GM12878 (cell line): Measurements from ENCODE around the gene NMUR1.

Experiments
- ATF2 ChIP-seq: IDR thresholded peaks from 2 replicates; pipeline ENCODE4 v1.6.1; 2012; ENCODE audit warnings: low read length, inconsistent platforms
- CREM ChIP-seq: IDR thresholded peaks from 2 replicates; pipeline ENCODE4 v1.6.1; 2014; ENCODE audit warnings: antibody characterized with exemption, low read depth
- EZH2 ChIP-seq: IDR thresholded peaks from 2 replicates; pipeline ENCODE4 v1.6.1; 2012; ENCODE audit warnings: low read depth, mild to moderate bottlenecking, control low read depth, inconsistent platforms, low read length, borderline replicate concordance; ENCODE audit not compliant: control insufficient read depth
- HDAC2 ChIP-seq: fragments of 200-600 bp; sonication (generic); IDR thresholded peaks from 2 replicates; pipeline ENCODE4 v1.6.1; 2017
- KDM1A ChIP-seq: fragments of 200-600 bp; sonication (generic); IDR thresholded peaks from 2 replicates; pipeline ENCODE4 v1.6.1; 2016; ENCODE audit warnings: borderline replicate concordance
- TF ChIP-seq, protein P1 (sequence below): fragments of 150-350 bp; IDR thresholded peaks from 2 replicates; pipeline ENCODE4 v1.6.1; 2014; ENCODE audit warnings: mild to moderate bottlenecking, low read depth, low read length
- TF ChIP-seq, protein P2 (sequence below), 3 experiments: IDR thresholded peaks in 2 of 3; conservative IDR thresholded peaks in 1 of 3; 2 replicates each; pipeline ENCODE4 v1.5.1; 2011; ENCODE audit warnings: low read depth in 3 of 3, low read length in 3 of 3, mild to moderate bottlenecking in 3 of 3, control low read depth in 2 of 3, moderate library complexity in 2 of 3, inconsistent platforms in 1 of 3, mixed read lengths in 1 of 3; ENCODE audit not compliant: control insufficient read depth in 2 of 3, insufficient read depth in 1 of 3; ENCODE audit errors: extremely low read depth in 1 of 3

DNA sequence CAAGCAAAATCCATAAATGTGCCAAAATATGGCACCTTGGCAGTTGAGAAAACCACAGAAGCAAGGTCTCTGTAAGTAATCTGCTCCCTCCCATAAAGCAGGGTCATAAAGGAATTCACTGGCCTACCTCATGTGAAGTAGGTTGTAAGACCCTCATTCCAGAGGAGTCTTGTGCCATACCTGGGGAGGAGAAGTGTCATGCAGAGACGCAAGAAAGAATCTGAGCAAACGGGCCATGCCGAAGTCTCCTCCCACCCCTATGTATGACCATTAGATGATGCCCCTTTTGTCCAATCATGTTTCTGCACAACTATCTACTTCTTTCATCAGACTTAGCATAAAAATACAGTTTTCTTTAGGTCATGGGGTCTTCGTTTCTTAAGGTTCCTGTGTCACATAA is 14.6 kb downstream of the NMUR1 start:
- TF ChIP-seq, protein P1, sequence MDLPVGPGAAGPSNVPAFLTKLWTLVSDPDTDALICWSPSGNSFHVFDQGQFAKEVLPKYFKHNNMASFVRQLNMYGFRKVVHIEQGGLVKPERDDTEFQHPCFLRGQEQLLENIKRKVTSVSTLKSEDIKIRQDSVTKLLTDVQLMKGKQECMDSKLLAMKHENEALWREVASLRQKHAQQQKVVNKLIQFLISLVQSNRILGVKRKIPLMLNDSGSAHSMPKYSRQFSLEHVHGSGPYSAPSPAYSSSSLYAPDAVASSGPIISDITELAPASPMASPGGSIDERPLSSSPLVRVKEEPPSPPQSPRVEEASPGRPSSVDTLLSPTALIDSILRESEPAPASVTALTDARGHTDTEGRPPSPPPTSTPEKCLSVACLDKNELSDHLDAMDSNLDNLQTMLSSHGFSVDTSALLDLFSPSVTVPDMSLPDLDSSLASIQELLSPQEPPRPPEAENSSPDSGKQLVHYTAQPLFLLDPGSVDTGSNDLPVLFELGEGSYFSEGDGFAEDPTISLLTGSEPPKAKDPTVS, result no peak
- TF ChIP-seq ATF2 (no peak), KDM1A (no peak), EZH2 (no peak), CREM (no peak), HDAC2 (no peak)
- TF ChIP-seq, protein P2, sequence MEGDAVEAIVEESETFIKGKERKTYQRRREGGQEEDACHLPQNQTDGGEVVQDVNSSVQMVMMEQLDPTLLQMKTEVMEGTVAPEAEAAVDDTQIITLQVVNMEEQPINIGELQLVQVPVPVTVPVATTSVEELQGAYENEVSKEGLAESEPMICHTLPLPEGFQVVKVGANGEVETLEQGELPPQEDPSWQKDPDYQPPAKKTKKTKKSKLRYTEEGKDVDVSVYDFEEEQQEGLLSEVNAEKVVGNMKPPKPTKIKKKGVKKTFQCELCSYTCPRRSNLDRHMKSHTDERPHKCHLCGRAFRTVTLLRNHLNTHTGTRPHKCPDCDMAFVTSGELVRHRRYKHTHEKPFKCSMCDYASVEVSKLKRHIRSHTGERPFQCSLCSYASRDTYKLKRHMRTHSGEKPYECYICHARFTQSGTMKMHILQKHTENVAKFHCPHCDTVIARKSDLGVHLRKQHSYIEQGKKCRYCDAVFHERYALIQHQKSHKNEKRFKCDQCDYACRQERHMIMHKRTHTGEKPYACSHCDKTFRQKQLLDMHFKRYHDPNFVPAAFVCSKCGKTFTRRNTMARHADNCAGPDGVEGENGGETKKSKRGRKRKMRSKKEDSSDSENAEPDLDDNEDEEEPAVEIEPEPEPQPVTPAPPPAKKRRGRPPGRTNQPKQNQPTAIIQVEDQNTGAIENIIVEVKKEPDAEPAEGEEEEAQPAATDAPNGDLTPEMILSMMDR (IDR thresholded peaks at IDR 0.05 in 2 of 3, conservative IDR thresholded peaks at IDR 0.05 in 1 of 3; ENCODE audit: control insufficient read depth in 2 of 3, extremely low read depth in 1 of 3, insufficient read depth in 1 of 3, low read depth in 3 of 3, low read length in 3 of 3), result no peak
